Muscle of leg (tissue), 11 donors: ENCODE results near the gene PPP1R1A. TPM values are rescaled to one million over a fixed set of nuclear protein-coding genes. Genes with fewer than 3 reads are reported as not detected.
A peak's percentile ranks its signal among the peaks of the same experiment; 100 is the strongest.

Source experiments
- DNase-seq: peaks from one replicate; pipeline ENCODE4 v3.0.0; 2013
- H3K27ac ChIP-seq: one replicate; pipeline ENCODE4 v1.5.1; 2013; ENCODE audit warnings: mild to moderate bottlenecking, low read length, control low read depth
- H3K27me3 ChIP-seq: one replicate; pipeline ENCODE4 v1.6.1; 2013; ENCODE audit warnings: low read length; ENCODE audit not compliant: control insufficient read depth, insufficient read depth
- H3K36me3 ChIP-seq: one replicate; pipeline ENCODE4 v1.6.1; 2013; ENCODE audit warnings: low read length; ENCODE audit not compliant: control insufficient read depth, insufficient read depth
- H3K4me1 ChIP-seq: one replicate; pipeline ENCODE4 v1.6.1; 2013; ENCODE audit warnings: low read length; ENCODE audit not compliant: control insufficient read depth, insufficient read depth
- H3K4me3 ChIP-seq: one replicate; pipeline ENCODE4 v1.5.1; 2013; ENCODE audit warnings: low read length, control low read depth
- H3K9me3 ChIP-seq: replicated peaks from 2 replicates; pipeline ENCODE4 v1.6.1; 2013; ENCODE audit warnings: low read depth, low read length; ENCODE audit not compliant: control insufficient read depth
- WGBS: methylation state at CpG from one replicate; pipeline ENCODE4 v1.1.5; 2013; ENCODE audit warnings: missing lambda C conversion rate; ENCODE audit not compliant: insufficient coverage; 5-methylcytosine and 5-hydroxymethylcytosine counted together
- polyA plus RNA-seq, 8 donors: library from polyadenylated mRNA; unstranded; fragments of 120-200 nt; gene quantifications; one replicate each; pipeline versions ENCODE4 v1.2.1 to v1.2.3, GENCODE V29; 2013; ENCODE audit warnings: inconsistent platforms in 1 of 8, low replicate concordance in 1 of 8; ENCODE audit not compliant: insufficient read length in 8 of 8, insufficient read depth in 1 of 8
- total RNA-seq: library from RNA; stranded (reverse); fragments of 120-200 nt; gene quantifications from one replicate; pipeline ENCODE4 v1.2.4, GENCODE V29; 2013

Gene PPP1R1A
- total and polyA plus RNA-seq, 9 donors: 17.6 to 64.6 (median 44.2) TPM

DNA sequence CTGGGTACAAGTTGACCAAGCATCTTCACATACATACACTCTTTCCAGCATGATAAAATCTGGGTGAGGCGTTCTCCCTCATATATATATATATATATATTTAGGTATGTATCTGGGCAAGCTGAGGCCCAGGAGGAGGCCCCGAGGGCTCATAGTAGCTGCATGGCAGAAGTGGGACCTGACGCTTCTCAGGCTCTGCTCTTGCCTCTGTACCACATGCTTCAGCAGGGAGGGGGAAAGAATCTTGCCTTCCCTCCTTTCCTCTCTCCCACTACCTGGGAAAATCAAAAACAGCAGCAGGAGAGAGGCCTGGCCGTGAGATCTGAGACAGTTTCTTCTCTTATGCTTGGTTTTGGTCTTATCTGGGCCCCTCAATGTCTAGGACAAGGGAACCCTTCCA is 9.2 kb downstream of the PPP1R1A start:
- no peaks in the 10 kb centered on the region for H3K9me3 ChIP-seq
- no CpG with 5 or more reads among the region's 4 CpGs for WGBS
- peaks cover 8% of the 10 kb centered on the region for H3K27me3 ChIP-seq
- H3K4me1 ChIP-seq: peaks cover 10% of the 10 kb centered on the region
- H3K4me3 ChIP-seq: no peak overlapping the region
- no peak for DNase-seq
- peaks cover 5% of the 10 kb centered on the region for H3K36me3 ChIP-seq
- no peak overlapping the region for H3K27ac ChIP-seq

DNA sequence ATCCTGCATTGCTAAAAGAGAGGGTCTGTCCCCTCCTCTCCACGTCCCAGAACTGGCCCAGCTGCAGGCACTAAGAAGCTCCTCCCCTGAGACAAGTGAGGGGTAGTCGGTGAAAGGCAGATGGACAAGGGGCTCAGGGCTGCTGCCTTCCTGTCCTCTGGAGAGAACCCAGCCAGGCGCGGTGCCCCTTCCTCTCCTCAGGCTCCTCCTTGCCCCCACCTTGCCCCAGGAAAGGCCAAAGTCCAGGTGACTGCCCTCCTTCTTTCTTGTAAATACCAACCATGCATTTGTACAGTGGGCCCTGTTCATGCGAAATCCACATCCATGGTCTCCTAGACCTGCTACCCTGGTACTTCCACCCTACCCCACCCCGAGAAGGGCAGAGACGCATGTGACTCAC is 9.7 kb downstream of the PPP1R1A start:
- H3K9me3 ChIP-seq: no peaks in the 10 kb centered on the region
- no peak overlapping the region for H3K27ac ChIP-seq
- no peak overlapping the region for H3K4me3 ChIP-seq
- peaks cover 4% of the 10 kb centered on the region for H3K27me3 ChIP-seq
- DNase-seq: no peak
- WGBS: 87% methylated on average over 4 of the region's 7 CpGs
- peaks cover 5% of the 10 kb centered on the region for H3K36me3 ChIP-seq
- peaks cover 8% of the 10 kb centered on the region for H3K4me1 ChIP-seq

DNA sequence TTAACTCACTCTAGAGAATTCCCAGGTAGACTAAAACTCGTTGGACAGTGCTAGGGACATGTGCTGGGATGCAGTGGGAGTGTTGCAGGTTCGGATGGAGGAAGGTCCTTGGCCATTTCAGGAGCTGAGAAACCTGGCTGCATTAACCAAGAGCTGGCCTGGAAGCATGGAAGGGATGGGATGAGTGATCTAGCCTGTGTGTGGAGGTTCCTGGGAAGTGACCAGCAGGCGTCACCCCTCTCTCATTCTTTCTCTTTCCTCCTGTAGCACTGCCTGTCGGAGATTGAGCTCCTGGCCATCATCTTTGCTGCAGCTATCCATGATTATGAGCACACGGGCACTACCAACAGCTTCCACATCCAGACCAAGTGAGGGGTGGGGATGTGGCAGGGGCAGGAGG is 15.6 kb downstream of the PPP1R1A start:
- DNase-seq: no peak
- 25% methylated on average over 1 of the region's 5 CpGs for WGBS

DNA sequence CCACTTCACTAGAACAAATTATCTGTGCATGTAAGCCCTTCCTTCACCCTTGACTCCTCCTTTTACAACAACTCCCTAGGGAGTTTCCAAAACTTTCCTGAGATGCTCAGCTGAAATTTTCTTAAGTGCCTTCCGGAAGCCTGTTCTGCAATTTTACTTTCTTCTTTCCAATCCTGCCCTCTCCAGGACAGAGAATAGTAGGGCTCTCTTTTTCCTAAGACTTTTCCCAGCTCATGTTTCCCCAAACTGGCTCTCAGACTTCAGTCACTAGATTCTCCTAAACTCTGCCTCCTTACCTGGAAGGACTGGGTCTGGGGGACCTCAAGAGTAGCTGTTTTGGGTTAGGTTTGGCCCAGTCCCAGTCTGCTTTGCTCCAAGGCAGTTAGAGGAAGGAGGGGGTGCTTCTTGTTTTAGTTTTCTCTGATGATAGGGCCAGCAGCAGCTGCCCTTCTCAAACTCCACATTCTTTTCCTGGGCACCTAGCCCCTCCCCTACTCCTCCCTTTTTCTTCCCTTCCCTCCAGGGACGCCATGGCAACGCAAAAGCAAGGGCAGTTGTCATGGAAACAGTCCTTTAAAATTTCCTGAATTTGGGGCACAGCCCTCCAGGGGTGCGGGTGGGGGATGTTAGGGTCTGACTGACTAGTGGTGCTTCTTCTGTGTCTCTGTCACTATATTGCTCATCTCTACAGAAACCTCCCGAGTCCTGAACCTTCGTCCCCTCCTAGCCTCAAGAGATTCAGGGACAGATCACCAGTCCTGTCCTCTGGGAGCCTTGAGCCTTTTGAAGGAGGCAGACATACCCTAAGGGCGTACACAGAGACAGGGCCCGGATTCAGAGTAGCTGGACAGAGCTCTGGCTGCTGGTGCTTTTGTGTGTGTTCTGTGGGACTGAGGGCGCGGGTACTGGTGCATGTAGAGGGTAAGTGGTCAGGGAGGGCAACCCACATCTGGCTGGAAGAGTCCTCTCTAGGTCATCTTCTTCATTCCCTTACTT is 17.0 kb downstream of the PPP1R1A start:
- no peak overlapping the region for H3K4me3 ChIP-seq
- DNase-seq: peak; percentile 64
- H3K27ac ChIP-seq: no peak overlapping the region
- H3K9me3 ChIP-seq: no peaks in the 10 kb centered on the region
- no peaks in the 10 kb centered on the region for H3K27me3 ChIP-seq
- peaks cover 3% of the 10 kb centered on the region for H3K36me3 ChIP-seq
- peaks cover 18% of the 10 kb centered on the region for H3K4me1 ChIP-seq
- WGBS: 10% methylated on average over 2 of the region's 10 CpGs

More for the DNA sequence above, 15.6 kb downstream of the PPP1R1A start:
- H3K4me1 ChIP-seq: peaks cover 14% of the 10 kb centered on the region
- no peaks in the 10 kb centered on the region for H3K27me3 ChIP-seq
- H3K4me3 ChIP-seq: no peak overlapping the region
- H3K36me3 ChIP-seq: peaks cover 5% of the 10 kb centered on the region
- no peaks in the 10 kb centered on the region for H3K9me3 ChIP-seq
- no peak overlapping the region for H3K27ac ChIP-seq

DNA sequence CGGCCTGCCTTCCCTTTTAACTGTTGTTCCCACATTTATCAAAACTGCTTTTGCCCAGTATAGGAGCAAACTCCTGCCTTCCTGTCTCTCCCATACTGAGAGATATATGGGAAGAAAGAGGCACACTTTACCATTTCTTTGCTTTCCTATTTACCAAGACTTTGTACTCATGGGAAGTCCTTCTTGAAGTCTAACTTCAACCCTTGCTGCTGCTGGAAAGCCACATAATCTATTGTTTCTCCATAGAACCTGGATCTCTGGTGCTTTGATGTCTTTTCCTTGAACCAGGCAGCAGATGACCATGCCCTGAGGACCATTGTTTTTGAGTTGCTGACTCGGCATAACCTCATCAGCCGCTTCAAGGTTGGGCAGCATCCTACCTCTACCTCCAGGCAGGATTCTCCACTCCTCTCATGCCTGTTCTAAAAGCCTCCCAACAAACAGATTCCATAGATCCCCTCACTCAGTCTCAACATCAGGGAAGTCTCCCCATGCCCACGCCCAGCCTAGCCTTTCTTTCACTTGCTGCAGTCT is 18.4 kb downstream of the PPP1R1A start:
- H3K27ac ChIP-seq: no peak overlapping the region
- H3K4me1 ChIP-seq: peaks cover 31% of the 10 kb centered on the region
- no peaks in the 10 kb centered on the region for H3K36me3 ChIP-seq
- H3K9me3 ChIP-seq: no peaks in the 10 kb centered on the region
- 77% methylated on average over 2 of the region's 4 CpGs for WGBS
- no peak overlapping the region for H3K4me3 ChIP-seq
- no peaks in the 10 kb centered on the region for H3K27me3 ChIP-seq
- DNase-seq: no peak

DNA sequence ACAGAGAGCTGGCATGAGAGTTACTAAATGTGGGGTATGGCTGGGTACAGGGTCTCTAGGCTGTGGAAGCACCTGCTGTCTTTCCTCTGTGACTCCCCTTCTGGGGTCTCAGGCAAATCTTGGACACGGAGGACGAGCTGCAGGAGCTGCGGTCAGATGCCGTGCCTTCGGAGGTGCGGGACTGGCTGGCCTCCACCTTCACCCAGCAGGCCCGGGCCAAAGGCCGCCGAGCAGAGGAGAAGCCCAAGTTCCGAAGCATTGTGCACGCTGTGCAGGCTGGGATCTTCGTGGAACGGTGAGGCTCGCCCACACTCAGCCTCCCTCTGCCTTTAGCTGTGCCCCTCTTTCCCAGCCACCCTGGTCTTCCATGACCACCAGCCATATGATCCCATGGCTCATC is 19.4 kb downstream of the PPP1R1A start:
- Histone ChIP-seq H3K27me3 (no peaks in the 10 kb centered on the region), H3K4me3 (no peak overlapping the region), H3K36me3 (no peaks in the 10 kb centered on the region), H3K9me3 (no peaks in the 10 kb centered on the region), H3K27ac (no peak overlapping the region), H3K4me1 (peaks cover 32% of the 10 kb centered on the region)
- no peak for DNase-seq
- 80% methylated on average over 14 of the region's 14 CpGs for WGBS

DNA sequence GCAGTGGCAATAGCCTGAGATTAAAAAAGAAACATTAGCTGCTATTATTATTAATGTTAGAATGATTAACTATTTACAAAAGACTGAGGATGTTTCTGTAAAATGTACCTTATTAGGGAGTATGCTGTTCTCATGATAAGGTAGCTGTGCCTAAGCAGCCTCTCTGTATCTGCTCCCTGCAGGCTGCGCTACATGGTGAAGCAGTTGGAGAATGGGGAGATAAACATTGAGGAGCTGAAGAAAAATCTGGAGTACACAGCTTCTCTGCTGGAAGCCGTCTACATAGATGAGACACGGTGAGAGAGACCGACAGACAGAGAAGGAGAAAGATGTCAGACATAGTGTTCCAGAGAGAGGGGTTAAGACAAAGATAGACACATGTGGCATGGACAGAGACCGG is 21.7 kb downstream of the PPP1R1A start:
- no peaks in the 10 kb centered on the region for H3K36me3 ChIP-seq
- no peak for DNase-seq
- no peak overlapping the region for H3K4me3 ChIP-seq
- H3K27me3 ChIP-seq: no peaks in the 10 kb centered on the region
- WGBS: 66% methylated on average over 5 of the region's 5 CpGs
- peaks cover 25% of the 10 kb centered on the region for H3K4me1 ChIP-seq
- no peaks in the 10 kb centered on the region for H3K9me3 ChIP-seq
- H3K27ac ChIP-seq: no peak overlapping the region

DNA sequence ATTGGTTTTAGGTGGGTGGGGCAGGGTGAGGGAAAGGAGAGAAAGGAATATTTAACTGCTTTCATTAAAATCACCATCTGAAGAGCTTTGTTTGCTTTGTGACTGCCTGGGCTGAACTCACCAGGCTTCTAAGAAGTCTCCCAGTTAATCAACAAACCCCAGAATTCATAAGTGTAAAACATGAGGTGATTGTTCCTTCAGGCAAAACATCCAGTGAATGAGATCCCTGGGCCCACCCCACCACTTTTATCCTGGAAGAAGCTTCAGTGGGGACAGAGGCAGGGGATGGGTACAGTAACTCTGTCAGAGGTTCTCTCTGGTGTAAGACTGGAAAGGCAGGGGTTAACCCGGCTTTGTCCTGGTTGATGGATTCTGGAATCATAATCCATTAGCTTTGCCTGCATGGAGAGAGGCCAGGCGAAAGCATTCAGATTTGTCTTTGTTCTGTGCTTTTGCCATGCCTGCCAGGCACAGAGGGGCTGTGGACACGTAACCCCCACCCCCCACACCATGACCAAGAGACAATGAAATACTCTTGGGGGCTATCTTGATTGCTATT is 22.4 kb downstream of the PPP1R1A start:
- Histone ChIP-seq H3K36me3 (no peaks in the 10 kb centered on the region), H3K9me3 (no peaks in the 10 kb centered on the region), H3K27me3 (no peaks in the 10 kb centered on the region), H3K27ac (peak overlapping the region; percentile 23), H3K4me3 (no peak overlapping the region), H3K4me1 (peaks cover 25% of the 10 kb centered on the region)
- 40% methylated on average over 1 of the region's 3 CpGs for WGBS
- DNase-seq: no peak

DNA sequence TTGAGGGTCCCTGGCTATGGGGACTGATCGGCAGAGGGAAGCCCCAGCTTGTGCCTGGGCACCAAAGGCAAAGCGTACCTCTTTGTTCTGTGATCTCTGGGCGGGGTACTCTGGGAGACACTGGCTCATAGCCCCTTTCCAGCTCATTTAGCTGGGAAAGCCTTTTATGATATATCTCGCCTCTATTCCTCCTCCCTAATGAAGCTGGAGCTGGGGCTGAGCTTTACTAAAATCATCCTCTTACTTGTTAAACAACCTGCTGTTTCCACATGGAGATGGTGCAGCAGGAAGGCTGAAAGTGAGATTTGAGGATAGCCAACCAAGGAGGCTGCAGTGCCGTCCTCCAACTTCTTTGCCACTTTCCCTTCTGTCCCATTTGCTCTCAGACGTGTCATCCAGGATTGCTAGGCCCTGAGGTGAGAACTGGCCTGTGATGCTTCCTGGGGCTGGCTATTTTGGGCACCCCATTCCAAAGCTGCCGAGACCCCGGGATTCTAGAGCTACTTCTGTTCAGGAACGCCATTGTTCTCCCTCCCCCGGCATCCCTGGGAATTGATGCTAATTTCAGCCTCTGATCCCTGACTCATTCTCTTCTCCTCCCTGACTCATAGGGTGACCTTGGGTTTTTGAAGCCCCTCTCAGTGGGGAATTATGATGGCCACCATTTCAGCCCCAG is 23.0 kb downstream of the PPP1R1A start:
- Histone ChIP-seq H3K4me3 (no peak overlapping the region), H3K27me3 (no peaks in the 10 kb centered on the region), H3K27ac (peak overlapping the region; percentile 23), H3K36me3 (no peaks in the 10 kb centered on the region), H3K9me3 (no peaks in the 10 kb centered on the region), H3K4me1 (peaks cover 29% of the 10 kb centered on the region)
- WGBS: 40% methylated on average over 8 of the region's 10 CpGs
- no peak for DNase-seq

DNA sequence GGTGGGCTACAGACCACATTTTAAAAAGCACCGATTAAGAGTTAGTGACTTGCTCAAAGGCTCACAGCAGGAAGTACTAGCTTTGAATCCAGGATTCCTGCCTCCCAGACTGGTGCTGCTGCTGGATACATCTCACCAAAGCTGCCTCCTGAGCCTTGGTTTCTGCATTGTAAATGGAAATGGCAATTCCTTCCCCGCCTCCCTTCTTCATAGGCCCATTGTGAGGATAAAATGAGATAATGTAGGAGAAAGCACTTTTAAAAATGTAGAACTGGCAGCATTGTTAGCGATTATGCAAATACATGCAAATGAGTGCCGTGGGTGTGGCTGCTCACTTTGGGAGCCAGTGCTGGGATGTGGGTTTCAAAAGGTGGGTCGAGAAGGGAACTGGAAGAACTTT is 23.7 kb downstream of the PPP1R1A start:
- Histone ChIP-seq H3K36me3 (no peaks in the 10 kb centered on the region), H3K27ac (no peak overlapping the region), H3K27me3 (no peaks in the 10 kb centered on the region), H3K4me1 (peaks cover 32% of the 10 kb centered on the region), H3K4me3 (no peak overlapping the region), H3K9me3 (no peaks in the 10 kb centered on the region)
- WGBS: 28% methylated on average over 4 of the region's 5 CpGs
- DNase-seq: no peak
